Stimulated activated CD4-positive, alpha-beta T cell treated with anti-CD3 and anti-CD28 coated beads, TNF-alpha, amount 100 ng/mL, for 48 hours (primary cell): ENCODE measurements around the gene DDHD1.
"Not testable (repeated sequence)": the region's sequence is repeated elsewhere in the genome, so short reads cannot be mapped to it uniquely, and the experiment has no call there.

Source experiments
- DNase-seq, 3 donors: peaks; one replicate each; pipeline ENCODE4 v3.0.0-alpha.2; 2020; ENCODE audit warnings: low read depth in 3 of 3

DDHD1 gene

GRCh38 chr14:53152887-53153701 is at the start of gene DDHD1:
Gene DDHD1 (minus strand): TSS chr14:53153323. CDS start chr14:53153098, 225 bp downstream.
- DNase-seq: peak; percentile 57 to 77 (median 64)

DNA sequence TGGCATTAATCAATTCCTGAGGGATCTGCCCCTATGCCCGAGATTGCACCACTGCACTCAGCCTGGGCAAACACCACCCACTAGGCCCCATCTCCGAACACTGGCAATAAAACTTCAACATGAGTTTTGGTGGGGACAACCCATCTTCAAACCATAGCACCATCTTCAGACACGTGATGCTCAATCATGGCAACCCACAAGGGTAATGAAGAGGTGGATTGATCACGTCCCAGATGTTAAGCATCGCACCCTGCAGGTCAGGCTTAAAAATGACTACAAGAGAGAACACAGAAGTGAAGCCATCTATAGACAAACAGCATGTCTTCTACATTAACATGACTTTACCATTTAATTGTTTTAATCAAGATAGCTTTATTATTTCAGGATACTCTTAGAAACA is 42.8 kb upstream of the DDHD1 start:
- no peak for DNase-seq

- DNase-seq: no peak
These were observed 40.1 kb upstream of the DDHD1 start for GRCh38 chr14:53193193-53193592.

GRCh38 chr14:53192052-53192760 is 39.1 kb upstream of the DDHD1 start:
- no peak for DNase-seq

DNA sequence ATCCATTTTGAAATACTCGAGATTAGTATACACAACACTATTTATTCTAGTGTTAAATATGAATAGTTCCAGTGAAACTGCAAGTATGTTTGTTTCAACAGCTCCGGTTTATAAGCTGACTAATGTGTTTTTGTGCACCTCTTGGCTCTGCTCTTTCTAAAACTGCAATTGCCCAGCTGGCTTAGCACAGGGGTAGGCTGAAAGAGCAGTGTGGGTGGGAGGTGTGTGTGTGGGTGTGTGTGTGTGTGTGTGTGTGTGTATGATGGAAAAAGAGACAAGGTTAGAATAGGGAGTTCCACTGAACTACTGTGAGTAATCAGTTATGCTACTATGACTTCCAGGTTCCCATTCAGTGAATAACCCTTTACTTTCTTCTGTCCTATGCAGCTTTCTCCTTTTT is 37.8 kb upstream of the DDHD1 start:
- peak; percentile 44 to 70 (median 62) for DNase-seq

GRCh38 chr14:53187921-53188463 is 34.9 kb upstream of the DDHD1 start:
- DNase-seq: no peak

GRCh38 chr14:53186532-53186931 is 33.4 kb upstream of the DDHD1 start:
- no peak for DNase-seq

DNA sequence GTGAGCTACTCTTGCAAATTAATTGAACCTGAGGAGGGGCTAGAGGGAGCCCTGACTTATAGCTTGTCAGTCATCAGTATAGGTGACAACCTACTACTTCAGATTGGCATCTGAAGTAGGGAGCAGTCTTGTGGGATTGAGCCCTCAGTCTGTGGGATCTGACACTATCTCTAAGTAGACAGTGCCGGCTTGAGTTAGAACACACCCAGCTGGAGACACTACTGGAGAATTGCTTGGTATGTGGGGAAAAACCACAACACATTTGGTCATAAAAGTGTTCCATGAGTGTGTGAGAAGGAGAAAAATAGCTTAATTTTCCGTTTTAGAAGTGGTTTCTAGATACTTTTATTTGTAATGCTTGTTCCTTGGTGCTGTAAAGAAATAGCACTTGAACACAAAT is 30.5 kb upstream of the DDHD1 start:
- DNase-seq: no peak

GRCh38 chr14:53183056-53183455 is 29.9 kb upstream of the DDHD1 start:
- no peak for DNase-seq

- DNase-seq: not testable (repeated sequence)
These were observed 28.4 kb upstream of the DDHD1 start for GRCh38 chr14:53181463-53182081.

DNA sequence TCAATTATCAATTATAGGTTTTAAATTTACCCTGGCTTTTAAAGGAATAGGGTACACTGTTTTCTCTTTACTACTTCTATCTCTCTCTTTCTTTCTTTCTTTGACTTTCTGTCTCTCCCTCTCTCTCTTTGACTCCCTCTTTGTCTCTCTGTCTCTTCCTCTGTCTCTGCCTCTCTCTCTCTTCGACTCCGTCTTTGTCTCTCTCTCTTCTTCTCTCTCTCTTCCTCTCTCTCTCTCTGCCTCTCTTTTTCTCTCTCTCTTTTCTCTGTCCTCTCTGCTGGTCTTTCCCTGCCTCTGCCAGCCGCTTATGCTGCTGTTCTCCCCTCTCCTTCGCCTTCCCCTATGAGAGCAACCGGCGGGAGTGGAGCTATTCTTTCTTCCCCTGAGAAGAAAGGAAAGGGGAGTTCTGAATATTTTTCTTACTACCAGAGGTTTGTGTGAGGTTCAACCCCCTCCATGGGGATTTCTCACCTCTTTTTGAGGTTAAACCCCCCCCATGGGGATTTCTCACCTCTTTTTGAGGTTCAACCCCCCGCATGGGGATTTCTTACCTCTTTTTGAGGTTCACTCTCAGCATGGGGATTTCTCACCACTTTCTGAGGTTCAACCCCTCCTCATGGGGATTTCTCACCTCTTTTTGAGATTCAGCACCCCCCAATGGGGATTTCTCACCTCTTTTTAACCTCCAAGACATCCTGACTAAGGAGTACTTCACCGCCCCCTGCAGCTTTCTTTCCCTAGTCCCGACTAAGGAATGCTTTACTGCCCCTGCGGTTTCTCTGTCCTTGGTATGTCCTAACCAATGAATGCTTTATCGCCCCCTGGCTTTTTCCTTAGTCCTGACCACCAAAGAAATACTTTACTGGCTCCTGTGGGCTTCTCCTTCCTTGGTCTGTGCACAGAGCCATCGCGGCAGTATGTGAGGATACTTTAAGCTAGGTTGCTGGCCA is 27.4 kb upstream of the DDHD1 start:
- DNase-seq: peak in 1 of 3 donors; percentile 8

DNA sequence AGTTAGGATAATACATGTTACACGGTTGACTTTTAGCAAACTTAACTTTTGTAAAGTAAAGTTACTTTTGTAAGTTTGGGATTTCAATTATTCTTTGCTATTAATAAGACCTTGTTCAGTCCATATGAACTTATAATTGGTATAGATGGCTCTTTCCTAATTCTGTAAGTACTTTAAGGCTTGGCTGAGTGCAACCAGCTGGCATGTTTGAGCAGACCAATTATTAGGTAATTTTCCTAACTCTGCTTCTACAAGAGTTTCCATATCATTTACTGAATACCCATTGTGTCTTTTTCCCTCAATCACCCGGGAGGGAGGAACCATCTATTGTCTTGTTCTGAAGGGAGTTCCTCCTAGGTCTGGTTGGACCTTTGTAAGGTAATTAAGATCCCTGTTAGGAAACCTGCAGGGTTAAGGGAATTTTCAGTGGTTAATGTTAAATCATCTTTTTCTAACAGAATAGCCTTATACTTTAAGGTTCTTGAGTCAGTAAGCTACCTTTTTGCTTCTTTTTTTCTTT is 26.4 kb upstream of the DDHD1 start:
- not testable (repeated sequence) for DNase-seq

DNA sequence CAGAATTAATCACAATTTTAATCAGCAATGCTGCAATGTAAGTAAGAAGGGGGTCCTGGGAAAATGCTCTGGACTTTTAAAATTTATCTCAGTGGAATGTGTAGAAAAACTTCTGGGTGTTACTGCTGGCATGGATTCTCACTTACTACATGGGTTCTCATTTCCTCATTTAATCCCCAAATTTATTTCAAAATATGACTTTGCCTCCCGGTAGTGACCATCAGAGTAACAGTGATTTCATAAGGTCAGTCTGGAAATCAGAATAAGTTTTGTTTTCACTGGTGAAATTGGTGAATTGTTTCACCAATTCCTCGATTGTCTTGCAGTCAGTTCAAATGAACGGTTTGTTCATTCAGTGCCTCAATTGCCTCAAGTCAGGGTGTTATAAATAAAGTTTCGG is 22.3 kb upstream of the DDHD1 start:
- DNase-seq: no peak

DNA sequence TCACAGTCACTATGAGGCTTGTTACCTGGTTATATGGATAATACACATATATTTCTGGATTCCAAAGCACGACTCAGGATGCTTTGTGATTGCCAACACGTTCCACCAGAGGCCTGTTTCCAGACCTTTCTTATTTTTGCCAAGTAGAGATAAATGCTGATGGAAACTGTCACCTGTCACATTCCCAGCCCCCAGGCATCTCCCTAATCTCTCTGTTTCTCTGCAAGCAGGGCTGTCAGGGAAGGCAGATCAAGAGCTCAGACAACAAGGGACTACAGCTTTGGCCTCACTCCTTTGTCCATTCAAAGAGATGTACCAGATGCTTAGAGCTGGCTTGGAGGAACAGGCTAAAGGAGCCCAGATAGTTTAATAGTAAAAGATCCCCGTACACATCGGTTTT is 21.8 kb upstream of the DDHD1 start:
- DNase-seq: no peak

DNA sequence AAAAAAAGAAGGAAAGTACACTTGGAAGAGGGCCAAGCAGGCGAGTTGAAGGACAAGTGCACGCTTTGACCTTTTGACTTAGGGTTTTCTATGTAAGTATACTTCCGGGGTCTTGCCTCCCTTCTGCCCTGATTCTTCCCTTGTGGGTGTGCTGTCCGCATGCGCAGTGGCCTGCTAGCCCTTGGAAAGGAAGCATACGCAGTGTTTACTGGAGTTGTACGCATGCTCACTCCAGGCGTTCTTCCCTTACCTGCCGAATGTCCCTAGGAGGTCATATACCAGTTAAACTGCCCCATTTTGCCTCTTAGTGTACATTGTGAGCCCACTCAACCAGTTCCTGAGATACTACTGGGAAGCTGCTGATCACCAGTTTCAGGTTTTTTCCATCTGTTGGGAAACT is 15.7 kb upstream of the DDHD1 start:
- DNase-seq: no peak

DNA sequence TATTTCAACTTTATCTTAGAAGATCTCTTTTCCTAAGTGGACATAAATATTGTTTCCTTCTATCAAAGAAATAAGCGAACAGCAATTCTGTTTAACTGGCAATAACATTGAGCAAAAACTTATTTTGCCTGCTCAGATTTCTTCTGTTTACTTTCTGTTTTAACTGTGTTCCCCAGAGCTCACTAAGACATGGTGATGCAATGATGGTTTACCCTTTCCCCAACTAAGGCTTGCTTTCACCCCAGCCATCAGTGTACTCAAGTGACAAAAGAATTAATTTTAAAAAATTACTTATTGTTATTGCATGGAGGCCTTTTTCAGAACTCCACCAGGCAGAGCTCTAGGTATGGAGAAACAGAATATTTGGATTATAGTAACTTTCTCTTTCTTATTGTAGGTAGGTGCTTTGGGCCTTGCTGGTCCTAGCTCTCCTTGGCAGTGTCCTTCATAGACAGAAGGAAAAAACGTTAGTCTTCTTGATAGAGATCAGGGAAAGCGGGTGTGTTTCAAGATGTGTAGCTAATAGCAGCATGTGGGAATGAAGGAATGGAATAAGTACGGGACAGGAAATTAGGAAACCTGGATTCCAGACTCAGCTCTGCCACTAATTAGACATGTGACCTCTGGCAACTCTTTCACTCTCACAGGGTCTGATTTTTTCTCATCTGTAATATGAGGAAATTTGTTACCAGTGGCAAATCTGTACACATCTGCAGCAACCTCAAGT is 14.6 kb upstream of the DDHD1 start:
- no peak for DNase-seq

DNA sequence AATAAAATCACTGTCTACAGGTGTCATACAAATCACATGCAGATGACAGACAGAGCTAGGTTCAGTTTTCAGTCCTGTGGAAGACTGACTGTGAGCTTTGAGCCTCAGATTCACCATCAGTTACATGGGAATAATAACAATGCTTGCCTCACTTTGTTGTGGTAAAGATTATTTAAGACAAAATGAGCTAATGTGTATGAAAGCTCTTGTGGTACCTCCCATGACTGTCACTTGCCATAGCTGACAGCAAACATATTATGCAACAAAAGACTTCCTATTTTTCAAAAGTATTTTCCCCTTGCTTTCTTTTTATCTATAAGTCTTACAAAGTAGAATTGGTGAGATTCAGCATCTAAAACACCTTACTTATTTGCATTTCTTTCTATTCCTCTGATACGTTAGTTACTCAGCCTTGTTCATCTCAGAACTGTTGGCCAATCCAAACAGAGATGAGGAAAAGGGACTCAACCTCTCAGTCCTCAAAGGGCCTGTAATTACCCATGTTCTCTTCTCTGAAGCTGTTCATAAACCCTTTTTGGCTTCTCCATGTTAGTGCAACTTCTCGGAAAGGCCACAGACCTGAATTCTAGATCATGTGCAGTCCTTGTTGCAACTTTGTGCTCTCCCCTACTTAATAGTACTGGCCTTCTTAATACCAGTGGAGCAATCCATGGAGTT is 8.8 kb upstream of the DDHD1 start:
- no peak for DNase-seq

DNA sequence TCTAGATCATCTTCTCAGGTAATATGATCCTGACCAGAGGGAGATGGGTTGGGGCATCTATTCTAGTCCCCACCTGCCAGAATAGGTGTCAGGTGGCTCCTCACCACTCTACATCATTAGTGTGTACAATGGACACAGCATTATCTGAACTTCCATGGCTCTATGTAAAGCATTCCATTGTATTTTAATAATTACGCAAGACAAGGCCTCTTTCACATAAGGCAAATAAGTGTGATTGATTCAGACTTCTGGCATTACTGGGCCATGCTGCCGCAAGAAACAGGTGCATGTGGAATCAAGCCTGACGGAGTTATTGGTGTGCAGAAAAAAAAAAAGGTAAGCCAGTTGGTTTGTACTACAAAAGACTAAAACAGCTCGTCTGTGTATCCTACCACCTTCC is 3.1 kb upstream of the DDHD1 start:
- DNase-seq: no peak

GRCh38 chr14:53153702-53154112 is 584 bp upstream of the DDHD1 start:
- DNase-seq: peak in 2 of 3 donors; percentile 24 to 27
